Central memory CD4-positive, alpha-beta T cell (primary cell): ENCODE measurements around the gene P2RY6.

Source experiments
- DNase-seq: peaks from one replicate; pipeline ENCODE4 v3.0.0; 2022

P2RY6 gene

DNA sequence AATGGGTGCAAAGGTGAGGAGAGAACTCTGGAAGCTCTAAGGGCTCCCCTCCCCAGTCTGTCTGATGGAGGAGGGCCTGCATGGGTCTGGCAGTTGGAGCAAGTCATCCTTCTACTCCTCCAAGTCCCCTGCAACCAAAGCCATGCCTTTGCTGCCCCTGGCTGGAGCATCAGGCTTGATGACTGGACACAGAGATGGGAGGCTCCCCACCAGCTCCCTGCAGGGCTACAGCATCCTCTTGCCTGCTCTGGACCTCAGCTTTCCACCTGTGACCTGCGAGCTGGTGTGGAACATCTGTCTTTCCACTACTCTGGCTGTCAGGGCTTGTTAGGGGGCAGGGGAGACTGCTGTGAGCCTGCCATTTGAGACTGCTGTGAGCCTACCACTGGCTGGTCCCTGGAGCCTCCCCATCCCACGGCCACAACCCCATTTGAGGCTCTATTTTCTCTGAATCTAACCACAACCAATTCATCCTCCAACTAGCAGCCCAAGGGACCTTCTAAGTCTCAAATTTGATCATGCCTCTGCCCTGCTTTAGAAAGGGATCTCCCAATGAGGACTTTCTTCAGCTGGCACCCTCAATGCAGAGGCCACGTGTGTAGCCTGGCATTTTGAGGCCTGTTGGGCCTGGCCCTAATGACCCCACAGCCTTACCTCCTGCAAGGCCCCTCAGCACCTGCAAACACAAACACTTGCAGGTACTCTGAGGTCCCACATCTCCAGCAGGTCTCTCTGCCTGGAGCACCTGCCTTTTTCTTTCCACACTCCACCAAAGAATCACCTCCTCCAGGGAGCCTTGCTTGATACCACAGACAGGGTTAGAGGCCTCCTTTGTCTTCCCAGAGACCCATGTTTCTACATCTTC is 9.9 kb downstream of the P2RY6 start:
- DNase-seq = no peak

DNA sequence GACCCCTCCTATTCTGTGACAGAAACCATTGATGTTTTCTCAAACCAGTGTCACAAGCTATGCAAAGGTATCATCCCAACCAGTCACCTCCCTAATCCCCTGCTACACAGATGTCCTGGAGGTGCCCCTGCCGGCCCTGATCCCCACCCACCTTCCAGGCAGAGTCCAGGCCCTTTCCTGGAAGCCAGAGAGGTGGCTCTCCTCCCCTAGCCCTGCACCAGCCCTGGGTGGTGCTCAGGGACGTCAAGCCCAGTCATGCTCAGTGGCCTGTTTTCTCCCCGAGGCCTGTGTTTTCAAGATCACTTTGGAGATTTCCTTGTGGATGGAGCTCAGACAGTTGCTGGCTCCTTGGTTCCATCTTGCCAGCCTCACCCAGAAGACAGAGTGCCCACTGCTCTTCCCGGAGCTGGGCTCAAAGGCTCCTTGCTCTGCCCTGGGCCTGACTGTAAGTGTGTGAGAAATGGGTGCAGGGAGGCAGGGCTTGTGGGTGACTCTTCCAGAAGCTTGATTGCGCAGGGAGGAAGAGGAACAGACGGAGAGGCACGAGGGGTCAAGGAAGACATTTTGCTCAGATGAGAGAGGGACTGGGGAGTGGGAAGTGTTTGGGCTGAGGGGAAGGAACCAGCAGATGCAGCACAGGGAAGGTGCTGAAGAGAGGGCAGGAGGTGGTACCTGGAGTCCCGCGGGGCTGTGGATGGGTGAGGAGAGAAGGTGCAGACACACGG is 11.3 kb downstream of the P2RY6 start:
- no peak for DNase-seq

DNA sequence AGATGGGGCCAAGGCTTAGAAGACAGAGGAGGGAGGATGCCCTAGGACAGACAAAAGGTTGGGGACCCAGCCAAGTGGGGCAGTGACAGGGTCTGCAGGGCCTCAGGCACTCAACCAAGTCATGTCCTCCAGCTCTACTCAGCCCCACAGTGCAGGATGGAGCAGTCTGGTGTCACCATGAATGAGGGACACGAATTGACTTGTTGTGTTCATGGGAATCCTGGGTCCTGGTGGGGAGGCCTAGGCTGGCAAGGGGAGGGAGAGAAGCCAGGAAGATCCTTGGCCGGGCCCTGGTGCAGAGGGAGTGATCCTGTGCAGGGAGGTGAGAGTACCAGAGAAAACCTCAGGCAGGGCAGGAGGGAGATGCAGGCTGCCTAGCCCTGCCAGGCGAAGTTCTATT is 12.0 kb downstream of the P2RY6 start:
- no peak for DNase-seq

DNA sequence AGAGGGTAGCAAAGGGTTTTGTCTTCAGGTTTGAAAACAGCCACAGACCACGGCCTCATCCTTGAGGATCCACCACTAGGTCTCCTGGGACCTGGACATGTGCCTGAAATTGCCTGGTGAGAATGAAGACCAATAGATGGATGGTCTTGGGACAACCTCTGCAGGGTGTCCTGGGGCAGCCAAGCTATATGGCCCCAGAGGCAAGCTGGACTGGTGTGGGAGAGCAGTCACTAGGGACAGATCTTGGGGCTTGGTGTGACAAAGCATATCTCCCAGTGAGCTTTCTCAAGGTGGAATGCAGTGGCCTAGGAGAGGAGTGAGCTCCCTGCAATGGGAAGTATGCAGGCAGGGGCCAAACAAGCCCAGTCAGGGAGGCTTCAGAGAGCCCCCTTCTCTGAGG is 13.6 kb downstream of the P2RY6 start:
- DNase-seq = no peak

DNA sequence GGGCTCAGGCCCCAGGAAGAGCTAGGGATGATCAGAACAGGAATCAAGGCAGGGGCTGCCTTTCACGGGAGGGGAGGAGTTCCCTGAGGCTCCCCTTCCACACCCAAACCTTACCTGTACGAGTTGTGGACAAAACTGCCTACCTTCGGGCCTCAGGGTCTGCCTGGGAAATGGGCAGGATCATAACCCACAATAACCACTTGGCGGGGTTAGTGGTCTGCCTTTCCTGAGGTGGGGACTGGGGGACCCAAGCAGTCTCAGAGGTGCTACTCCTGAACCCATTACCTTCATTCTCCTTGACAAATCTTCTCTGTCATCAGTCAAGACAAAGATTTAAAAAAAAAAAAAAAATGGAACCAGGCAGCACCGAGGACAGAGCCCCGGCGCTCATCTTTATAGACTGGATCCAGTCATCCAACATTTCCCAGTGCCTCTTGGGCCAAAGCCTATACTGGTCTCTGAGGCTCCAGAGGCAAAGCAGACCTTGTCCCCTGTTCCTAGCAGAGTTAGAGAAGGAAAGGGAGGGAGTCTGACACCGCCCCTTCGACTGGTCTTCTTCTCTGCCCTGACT is 14.2 kb downstream of the P2RY6 start:
- DNase-seq = no peak

DNA sequence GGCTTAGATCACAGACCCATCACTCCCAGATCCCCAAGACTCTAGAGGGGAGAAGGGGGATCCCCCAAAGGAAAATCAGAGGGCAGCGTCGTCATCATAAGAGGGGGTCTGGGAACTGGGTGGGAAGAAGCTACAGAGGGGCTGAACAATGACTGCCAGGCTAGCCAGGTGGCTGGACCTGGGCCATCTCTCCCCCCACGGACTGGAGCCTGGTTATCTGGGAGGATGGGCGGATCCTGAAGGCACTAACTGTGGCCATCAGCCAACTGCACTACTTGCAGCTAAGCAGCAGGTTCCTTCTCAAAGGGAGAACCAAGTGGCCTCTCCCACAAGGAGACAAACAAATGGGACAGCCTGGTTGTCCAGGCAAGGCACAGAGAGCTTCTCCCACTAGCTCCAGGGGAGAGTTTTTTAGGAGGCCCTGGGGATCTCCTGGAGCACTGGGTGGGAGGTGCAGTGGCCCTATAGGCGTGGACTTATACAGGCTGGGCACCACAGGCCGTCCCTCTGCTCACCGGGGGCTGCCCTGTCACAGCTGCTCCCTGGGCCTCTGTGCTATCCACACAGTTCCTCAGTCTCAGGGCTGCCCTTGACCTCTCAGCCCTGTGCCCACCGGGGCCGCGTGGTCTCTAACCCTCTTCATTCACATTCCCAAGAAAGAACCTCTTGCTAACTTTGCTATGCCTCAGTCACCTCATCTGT is 15.4 kb downstream of the P2RY6 start:
- no peak for DNase-seq

DNA sequence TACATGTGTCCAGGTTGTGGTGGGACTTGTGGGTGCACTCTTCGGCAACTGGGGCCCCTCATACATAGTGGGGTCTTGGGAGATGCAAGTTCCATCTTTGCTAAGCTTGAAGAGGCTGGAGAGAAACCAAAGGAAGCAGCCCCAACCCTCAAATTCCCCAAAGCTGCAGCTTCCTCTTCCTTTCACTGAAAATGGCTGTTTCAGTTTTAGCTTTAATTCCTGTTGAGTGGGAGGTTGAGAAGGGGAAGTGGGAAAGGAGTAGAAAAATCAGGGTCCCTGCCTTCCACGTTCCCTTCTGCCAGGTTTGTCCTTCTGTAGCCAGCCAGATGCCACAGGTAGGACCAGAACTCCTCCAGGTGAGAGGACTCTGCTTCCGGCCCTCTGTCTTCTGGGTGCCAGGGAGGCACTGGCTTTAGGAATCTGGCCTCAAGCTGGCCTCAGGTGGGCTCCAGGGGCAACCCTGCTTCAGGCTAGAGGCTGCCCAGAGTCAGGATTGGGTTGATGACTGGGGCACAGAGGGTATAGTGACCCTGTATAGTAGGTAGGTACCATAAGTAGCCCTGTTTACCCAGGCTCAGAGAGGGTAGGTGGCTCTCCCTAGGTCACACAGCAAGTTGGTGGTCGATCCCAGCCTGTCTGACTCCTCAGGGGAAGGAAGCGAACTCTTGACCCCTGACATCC is 16.2 kb downstream of the P2RY6 start:
- DNase-seq = no peak

DNA sequence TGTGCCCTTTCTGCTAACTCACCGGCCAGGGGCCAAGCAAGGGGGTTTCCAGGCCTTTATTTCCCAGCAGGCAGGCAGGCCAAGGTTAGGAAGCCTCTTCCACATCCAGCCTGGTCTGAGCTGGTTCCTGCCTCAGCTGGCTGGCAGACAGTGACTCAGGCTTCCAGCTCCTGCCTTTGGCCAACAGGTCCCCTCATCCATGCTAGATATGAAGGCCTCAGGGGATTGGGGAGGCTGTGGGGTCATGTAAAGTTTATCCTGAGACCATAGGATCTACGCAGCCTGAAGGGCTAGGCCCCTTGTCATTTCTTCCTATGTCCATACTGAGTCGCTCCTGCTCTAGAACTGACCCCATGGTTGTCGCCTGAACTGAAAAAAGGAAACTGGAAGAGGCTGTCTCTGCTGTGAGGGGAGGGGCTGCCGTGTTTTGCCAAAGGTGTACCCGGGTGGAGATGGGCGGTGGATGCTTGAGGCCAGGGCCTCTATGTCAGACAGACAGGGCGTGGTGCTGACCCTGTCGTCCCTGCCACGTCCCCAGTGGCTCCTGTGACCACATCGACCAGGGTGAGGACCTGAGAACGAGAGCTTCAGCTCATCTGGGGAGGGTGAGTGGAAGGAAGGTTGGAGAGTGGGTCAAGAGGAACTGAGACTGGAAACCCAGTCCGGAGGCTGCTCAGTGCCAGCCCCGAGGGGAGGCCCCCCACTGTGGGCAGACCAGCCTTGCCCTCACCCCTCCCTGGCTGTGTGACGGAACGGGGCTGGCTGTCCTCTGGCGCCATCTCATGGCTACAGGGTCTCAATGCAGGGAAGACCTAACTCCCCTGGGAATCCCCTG is 17.0 kb downstream of the P2RY6 start:
- peak; percentile 24 for DNase-seq

DNA sequence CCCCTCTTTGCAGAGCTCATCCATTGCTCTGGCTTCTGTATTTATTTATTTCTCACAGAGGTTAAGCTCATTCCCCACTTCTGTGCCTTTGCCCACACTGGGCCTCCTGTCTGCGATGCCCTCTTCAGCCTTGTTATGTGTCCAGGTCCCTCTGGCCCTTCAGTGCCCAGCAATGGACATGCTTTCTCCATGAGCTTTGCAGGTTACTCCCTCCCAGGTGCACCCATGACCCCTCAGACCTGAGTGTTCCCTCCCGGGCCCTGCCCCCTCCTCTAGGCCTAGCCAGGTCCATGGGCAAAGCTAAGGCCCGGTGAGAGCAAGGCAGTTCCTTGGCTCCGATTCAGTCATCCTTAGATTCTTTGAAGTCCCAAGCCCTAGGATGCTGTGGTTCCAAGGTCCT is 18.4 kb downstream of the P2RY6 start:
- no peak for DNase-seq

DNA sequence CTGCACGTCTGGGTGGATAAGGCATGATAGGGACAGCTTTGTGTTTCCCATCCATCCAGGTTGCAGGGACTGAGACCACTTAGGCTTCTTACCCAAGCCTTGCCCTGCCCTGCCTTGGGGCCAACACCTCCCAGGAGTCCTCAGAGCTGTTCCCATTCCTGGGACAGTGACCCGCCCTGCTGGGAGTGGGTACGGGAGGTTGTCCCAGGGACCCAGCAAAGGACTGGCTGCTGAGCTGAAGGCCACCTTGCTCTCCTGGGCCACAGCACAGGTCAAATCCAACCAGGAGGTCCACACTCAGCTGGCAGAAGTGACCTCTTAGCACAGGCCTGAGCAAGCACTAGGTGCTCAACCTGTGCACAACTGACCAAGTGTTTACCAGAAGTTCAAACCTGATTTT is 19.1 kb downstream of the P2RY6 start:
- DNase-seq = no peak

DNA sequence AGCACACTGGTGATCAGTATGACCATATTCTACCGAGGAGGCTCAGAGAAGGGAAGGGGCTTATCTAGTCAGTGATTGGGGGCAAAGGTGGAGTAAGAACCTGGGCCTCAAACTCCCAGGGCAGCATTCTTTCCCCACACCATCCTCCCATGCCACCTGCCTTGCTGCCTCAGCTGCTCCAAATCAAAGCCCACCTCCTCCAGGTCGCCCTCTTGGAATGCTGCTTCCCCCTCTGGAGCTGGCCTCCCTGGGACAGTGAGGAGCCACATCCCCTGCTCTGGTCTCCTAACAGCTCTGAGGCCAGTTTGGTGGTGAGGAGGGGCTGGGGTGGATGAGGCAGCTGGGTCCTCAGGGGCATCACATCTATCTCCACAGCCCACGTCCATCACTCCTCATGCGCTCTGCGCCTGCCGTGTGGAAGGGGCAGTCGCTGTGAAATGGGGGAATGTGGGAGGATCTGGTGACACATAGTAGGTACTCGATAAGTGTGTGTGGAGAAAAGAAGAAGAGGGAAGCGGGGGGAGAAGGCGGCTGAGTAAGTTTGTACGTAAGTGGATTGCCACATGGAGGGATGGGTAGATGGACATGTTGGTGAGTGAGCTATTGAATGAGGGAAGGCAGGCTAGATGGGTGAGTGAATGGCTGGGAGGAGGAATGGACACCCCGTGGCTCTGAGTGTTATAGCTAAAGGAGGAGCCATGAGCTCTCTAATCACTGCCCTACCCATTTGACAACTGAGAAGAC is 19.8 kb downstream of the P2RY6 start:
- DNase-seq = no peak

DNA sequence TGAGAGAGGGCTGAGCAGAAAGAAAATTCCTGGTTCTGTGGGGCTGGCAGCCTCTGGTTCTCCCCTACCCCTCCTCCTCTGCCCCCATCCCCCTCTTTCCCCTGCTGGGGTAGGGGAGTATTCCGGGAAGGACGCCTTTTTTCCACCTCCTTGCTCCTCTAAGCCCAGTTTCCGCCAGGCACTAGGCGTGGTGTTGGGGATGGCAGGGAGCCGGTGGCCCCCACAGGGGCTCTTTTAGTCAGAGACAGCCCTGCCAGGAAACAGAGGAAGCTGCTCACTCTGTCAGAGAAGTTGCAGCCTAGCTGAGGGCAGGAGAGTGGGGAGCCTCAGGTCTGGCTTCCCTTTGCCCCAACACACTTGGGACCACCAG is 20.4 kb downstream of the P2RY6 start:
- DNase-seq = no peak

DNA sequence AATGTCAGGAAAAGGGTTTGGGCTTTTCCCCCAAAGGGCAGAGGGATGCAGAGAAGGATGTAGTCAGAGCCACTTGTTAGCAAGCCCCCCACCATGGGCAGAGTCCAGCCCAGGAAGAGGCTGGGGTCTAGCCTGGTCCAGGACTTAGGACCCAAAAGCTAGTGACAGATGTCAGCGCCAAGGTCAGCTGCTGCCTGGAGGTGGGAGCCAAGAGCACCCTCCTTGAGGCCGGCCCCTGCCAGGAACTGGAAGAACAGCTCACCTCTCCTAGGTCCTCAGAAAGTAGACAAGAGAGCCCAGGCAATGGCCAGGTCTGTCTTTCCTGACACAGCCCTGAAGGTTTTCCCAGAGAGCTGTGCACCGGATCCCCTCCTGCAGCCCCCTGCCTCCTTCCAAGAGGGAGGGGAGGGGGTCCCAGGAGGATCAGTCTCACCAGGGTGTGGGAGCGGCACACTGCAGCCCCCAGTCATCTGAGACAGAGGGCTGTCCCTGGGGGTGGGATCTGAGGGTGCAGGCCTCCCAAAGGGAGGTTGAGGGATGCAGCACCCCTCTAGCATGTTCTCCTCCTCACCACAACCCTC is 21.3 kb downstream of the P2RY6 start:
- no peak for DNase-seq

DNA sequence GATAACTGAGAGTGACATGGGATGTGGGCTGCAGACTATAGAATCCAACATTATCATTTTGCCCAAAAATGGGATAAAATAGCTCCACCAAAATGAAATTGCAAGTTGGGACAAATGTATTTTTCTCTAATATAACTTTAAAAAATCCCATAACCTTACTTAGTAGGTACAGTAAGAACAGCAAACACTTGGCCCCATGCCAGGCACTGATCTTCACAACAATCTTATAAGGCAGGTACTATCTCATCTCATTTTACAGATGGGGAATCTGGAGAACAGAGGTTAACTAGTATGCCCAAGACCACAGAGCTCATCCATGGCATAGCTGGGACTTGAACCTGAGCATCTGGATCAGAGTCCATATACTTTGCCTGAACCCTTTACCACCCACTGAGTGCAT is 22.5 kb downstream of the P2RY6 start:
- DNase-seq = no peak

DNA sequence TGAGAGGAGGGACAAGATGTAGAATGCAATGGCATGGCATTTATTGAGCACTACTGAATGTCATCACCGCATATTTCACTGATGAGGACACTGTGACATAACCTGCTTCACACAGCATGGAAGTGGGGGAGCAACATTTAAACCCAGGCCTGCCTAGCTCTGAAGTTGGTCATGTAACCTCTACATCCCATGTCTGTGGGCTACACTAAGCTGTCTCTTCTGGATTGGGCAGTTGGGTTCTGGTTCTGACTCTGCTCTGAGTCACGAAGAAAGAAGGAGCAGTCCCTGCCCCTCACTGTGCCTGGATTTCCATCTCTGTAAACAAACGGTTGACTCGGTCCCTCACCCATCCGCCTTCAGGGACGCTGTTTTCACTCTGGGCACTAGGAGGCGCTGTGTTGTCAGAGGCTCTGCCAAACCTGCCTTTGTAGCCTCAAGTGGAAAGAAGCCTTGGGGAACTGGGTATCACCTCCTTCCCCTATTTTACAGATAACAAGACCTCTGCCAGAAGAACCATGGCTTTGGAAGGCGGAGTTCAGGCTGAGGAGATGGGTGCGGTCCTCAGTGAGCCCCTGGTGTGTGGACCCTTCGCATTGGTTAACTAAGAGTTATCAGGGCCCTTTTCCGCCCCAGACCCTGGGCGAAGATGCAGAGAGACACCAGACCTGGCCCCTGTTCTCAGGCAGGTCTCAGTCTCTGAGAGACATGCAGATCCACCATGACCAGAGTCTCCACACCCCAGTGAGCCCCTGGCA is 23.3 kb downstream of the P2RY6 start:
- peak; percentile 49 for DNase-seq

DNA sequence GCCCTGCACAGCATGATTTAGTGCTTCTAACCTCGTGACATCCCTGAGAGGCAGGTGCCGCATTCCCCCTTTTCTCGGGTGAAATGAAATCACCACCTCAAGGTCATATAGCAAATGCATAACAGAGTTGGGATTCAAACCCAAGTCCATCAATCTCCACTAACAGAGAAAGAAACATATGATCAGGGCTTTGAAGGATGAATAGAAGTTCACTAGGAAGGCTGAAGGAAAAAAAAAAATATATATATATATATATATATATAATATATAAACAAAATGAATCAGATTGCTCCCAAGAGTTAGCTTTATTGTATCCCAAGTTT is 23.8 kb downstream of the P2RY6 start:
- DNase-seq = no peak

DNA sequence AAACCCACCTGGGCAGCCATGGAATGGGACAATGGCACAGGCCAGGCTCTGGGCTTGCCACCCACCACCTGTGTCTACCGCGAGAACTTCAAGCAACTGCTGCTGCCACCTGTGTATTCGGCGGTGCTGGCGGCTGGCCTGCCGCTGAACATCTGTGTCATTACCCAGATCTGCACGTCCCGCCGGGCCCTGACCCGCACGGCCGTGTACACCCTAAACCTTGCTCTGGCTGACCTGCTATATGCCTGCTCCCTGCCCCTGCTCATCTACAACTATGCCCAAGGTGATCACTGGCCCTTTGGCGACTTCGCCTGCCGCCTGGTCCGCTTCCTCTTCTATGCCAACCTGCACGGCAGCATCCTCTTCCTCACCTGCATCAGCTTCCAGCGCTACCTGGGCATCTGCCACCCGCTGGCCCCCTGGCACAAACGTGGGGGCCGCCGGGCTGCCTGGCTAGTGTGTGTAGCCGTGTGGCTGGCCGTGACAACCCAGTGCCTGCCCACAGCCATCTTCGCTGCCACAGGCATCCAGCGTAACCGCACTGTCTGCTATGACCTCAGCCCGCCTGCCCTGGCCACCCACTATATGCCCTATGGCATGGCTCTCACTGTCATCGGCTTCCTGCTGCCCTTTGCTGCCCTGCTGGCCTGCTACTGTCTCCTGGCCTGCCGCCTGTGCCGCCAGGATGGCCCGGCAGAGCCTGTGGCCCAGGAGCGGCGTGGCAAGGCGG is 24.5 kb downstream of the P2RY6 start:
- no peak for DNase-seq

DNA sequence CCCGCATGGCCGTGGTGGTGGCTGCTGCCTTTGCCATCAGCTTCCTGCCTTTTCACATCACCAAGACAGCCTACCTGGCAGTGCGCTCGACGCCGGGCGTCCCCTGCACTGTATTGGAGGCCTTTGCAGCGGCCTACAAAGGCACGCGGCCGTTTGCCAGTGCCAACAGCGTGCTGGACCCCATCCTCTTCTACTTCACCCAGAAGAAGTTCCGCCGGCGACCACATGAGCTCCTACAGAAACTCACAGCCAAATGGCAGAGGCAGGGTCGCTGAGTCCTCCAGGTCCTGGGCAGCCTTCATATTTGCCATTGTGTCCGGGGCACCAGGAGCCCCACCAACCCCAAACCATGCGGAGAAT is 25.1 kb downstream of the P2RY6 start:
- DNase-seq = no peak

DNA sequence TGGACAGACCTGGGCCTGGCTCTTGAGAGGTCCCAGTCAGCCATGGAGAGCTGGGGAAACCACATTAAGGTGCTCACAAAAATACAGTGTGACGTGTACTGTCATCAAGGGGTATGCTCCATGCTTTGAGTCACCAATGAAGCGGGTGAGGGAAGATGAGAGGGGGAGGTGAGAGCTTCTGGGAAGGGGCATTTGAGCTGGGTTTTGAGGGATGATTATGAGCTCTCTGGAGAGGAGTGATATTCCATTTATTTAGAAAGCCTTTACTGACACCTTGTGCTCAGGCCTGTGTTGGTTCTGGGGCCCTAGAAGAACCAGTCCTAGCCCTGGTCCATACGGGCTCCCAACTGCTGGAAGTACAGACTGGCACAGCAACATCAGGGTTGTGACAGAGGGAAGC is 25.6 kb downstream of the P2RY6 start:
- no peak for DNase-seq

DNA sequence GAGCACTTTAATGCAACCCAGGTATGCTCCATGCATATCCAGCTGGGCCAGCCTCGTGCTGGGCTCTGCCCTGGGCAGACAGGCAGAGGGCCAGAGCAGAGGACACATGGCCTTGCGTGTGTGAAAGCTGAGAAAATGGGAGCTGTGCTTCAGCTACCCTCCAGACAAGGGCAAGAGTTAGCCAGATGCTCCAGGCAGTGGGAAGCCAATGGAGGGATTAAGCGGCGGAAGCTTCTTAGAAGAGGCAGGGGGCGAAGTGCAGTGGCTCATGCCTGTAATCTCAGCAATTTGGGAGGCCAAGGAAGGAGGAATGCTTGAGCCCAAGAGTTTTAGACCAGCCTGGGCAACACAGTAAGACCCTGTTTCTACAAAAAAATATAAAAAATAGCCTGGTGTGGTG is 26.1 kb downstream of the P2RY6 start:
- DNase-seq = no peak
